Testis (tissue), 2 donors: Measurements from ENCODE around the gene SHB.

Experiments used
- CTCF ChIP-seq, 3 experiments: fragments of 450-650 bp in 2 of 3; fragments of 200-600 bp in 1 of 3; sonication (generic) in 1 of 3; IDR thresholded peaks; one replicate each; pipeline ENCODE4 v1.5.1; 2016 to 2019; ENCODE audit warnings: antibody characterized with exemption in 3 of 3, mild to moderate bottlenecking in 2 of 3, moderate library complexity in 1 of 3
- POLR2A ChIP-seq: fragments of 450-650 bp; IDR thresholded peaks from one replicate; pipeline ENCODE4 v1.6.1; 2017; ENCODE audit warnings: antibody characterized with exemption, mild to moderate bottlenecking, moderate library complexity

DNA sequence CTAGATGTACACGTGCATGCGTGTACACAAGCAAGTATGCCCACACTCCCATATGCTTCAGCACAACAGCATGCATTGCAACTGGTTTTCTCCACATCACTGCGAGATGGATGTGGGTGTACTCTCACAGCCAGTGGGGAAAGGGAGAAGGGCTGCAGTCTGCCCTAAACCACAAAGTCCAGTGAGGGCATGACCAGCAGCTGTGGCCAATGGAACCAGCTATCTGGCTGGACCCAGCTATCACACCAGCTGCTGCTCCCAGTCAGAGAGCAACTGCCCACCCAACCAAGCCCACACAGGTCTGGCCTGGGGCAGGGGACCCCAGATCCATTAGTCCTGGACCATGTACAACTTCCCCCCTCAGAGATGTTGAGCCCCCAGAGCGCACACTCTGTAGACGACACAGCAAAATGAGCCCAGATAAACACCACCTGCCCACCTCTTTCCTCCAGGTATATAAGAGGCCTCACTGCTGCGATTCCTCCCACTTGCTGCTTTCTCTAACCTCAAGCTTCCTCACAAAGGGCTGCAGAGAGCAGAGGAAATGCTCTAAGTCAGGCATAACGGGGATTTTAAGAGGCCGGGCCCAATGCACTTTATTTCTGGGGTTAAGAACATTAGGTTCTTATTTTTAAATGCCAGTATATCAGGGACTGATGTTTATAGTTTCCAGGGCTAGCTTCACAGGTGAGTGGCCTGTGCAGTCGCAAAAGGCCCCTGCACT is 39.0 kb downstream of the SHB start:
- TF ChIP-seq CTCF (IDR thresholded peaks at IDR 0.05), result no peak
- TF ChIP-seq POLR2A, result no peak
